ENCODE measurements around the gene C2CD4D. TPM values are rescaled to one million over a fixed set of nuclear protein-coding genes. Genes with fewer than 3 reads are reported as not detected.
"Not testable (repeated sequence)": the region's sequence is repeated elsewhere in the genome, so short reads cannot be mapped to it uniquely, and the experiment has no call there.

C2CD4D gene
- total and polyA plus RNA-seq, 2 of the 13 experiments (the other 11 are each of a cell fraction or from before 2014, with no cell fraction given), result not detected

DNA sequence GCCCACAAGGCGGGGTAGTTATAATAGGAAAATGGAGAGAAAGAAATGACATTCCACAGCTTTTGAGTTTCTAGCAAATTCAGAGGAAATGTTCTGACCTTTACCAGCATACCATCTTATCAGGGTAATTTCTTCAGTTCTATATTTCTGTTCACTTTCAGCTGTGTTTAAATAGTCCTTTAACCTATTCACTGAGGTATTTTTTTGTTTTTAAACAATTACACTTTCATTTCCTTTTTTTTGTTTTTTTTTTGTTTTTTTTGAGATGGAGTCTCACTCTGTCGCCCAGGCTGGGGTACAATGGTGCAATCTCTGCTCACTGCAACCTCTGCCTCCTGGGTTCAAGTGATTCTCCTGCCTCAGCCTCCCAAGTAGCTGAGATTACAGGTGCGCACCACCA is 44.8 kb upstream of the C2CD4D start:
- H3K9ac ChIP-seq (ENCODE audit: insufficient read depth, low read depth, low read length); in situ Hi-C loops (cut with HindIII; ENCODE audit: extremely low pct_ligation_motif_present, low pct_unique_long_range_greater_than_20kb); H3K4me3 ChIP-seq (replicated peaks in 1 of 3; ENCODE audit: insufficient read depth in 1 of 3, low read depth in 2 of 3, low read length in 3 of 3); H3K36me3 ChIP-seq (replicated peaks in 1 of 2; ENCODE audit: control insufficient read depth in 1 of 2, insufficient read depth in 2 of 2, low read length in 2 of 2); ATAC-seq; H3K27ac ChIP-seq (ENCODE audit: extremely low read length, insufficient read depth, low read length); FAIRE-seq; H4K20me1 ChIP-seq (ENCODE audit: insufficient read depth, low read length); DNase-seq (ENCODE audit: low spot score); H3K4me2 ChIP-seq (ENCODE audit: low read depth, low read length); CTCF ChIA-PET (ENCODE audit: low intra/inter-chr PET ratio, low total read pairs); H3K4me1 ChIP-seq (ENCODE audit: insufficient read depth, low read length); H2AFZ ChIP-seq (ENCODE audit: low read length); intact Hi-C loops (cut with micrococcal nuclease; ENCODE audit: unreplicated experiment); H3K27me3 ChIP-seq (ENCODE audit: control insufficient read depth in 1 of 2, insufficient read depth in 2 of 2, low read length in 2 of 2); H3K79me2 ChIP-seq (ENCODE audit: insufficient read depth, low read length); BruUV-seq (replicated peaks); H3K9me3 ChIP-seq (ENCODE audit: low read length): not testable (repeated sequence)
- WGBS (ENCODE audit: low lambda C conversion rate), result 97% methylated on average over 3 of the region's 3 CpGs
- POLR2A ChIA-PET, result interaction anchor here (0.7 kb wide), 1 partner anchor 25 kb away, joined by 3 read pairs; the partner anchor contains the start of gene THEM4

DNA sequence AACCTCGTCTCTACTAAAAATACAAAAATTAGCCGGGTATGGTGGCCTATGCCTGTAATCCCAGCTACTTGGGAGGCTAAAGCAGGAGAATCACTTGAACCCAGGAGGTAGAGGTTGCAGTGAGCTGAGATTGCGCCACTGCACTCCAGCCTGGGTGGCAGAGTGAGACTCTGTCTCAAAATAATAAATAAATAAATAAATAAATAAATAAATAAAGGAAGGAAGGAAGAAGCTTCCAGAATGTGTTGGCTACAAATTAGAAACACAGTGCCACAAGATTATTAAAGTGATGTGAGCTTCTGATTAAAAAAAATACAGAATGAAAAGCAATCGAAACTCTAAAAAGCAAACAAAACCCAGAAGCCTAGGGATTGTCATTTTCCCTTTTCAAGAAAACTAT is 44.3 kb upstream of the C2CD4D start:
- H3K9ac ChIP-seq (ENCODE audit: insufficient read depth, low read depth, low read length); CTCF ChIA-PET (ENCODE audit: low intra/inter-chr PET ratio, low total read pairs): not testable (repeated sequence)
- POLR2A ChIA-PET, result interaction anchor here (0.7 kb wide), 1 partner anchor 25 kb away, joined by 3 read pairs; the partner anchor contains the start of gene THEM4

DNA sequence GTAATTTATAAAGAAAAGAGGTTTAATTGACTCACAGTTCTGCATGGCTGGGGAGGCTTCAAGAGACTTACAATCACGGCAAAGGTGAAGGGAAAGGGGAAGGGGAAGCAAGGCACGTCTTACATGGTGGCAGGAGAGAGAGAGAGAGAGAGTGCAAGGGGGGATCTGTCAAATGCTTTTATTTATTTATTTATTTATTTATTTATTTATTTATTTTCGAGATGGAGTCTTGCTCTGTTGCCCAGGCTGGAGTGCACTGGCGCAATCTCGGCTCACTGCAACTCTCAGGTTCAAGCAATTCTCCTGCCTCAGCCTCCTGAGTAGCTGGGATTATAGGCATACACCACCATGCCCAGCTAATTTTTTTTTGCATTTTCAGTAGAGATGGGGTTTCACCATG is 43.3 kb upstream of the C2CD4D start:
- H3K9me3 ChIP-seq (ENCODE audit: low read length); H3K27me3 ChIP-seq (ENCODE audit: control insufficient read depth in 1 of 2, insufficient read depth in 2 of 2, low read length in 2 of 2); BruUV-seq (replicated peaks); H3K9ac ChIP-seq (ENCODE audit: insufficient read depth, low read depth, low read length); H4K20me1 ChIP-seq (ENCODE audit: insufficient read depth, low read length); H3K4me2 ChIP-seq (ENCODE audit: low read depth, low read length); CTCF ChIA-PET (ENCODE audit: low intra/inter-chr PET ratio, low total read pairs); intact Hi-C loops (cut with micrococcal nuclease; ENCODE audit: unreplicated experiment); H3K79me2 ChIP-seq (ENCODE audit: insufficient read depth, low read length); FAIRE-seq; H3K4me1 ChIP-seq (ENCODE audit: insufficient read depth, low read length); H2AFZ ChIP-seq (ENCODE audit: low read length); POLR2A ChIA-PET; ATAC-seq; in situ Hi-C loops (cut with HindIII; ENCODE audit: extremely low pct_ligation_motif_present, low pct_unique_long_range_greater_than_20kb); H3K27ac ChIP-seq (ENCODE audit: extremely low read length, insufficient read depth, low read length); H3K4me3 ChIP-seq (replicated peaks in 1 of 3; ENCODE audit: insufficient read depth in 1 of 3, low read depth in 2 of 3, low read length in 3 of 3); DNase-seq (ENCODE audit: low spot score); H3K36me3 ChIP-seq (replicated peaks in 1 of 2; ENCODE audit: control insufficient read depth in 1 of 2, insufficient read depth in 2 of 2, low read length in 2 of 2): not testable (repeated sequence)
- WGBS (ENCODE audit: low lambda C conversion rate), result 92% methylated on average over 5 of the region's 5 CpGs

More for the DNA sequence above, 44.3 kb upstream of the C2CD4D start:
- H3K79me2 ChIP-seq (ENCODE audit: insufficient read depth, low read length); H3K4me3 ChIP-seq (replicated peaks in 1 of 3; ENCODE audit: insufficient read depth in 1 of 3, low read depth in 2 of 3, low read length in 3 of 3); ATAC-seq; H3K9me3 ChIP-seq (ENCODE audit: low read length); FAIRE-seq; intact Hi-C loops (cut with micrococcal nuclease; ENCODE audit: unreplicated experiment); H3K27ac ChIP-seq (ENCODE audit: extremely low read length, insufficient read depth, low read length); H4K20me1 ChIP-seq (ENCODE audit: insufficient read depth, low read length); BruUV-seq (replicated peaks); H2AFZ ChIP-seq (ENCODE audit: low read length); H3K27me3 ChIP-seq (ENCODE audit: control insufficient read depth in 1 of 2, insufficient read depth in 2 of 2, low read length in 2 of 2); in situ Hi-C loops (cut with HindIII; ENCODE audit: extremely low pct_ligation_motif_present, low pct_unique_long_range_greater_than_20kb); H3K4me1 ChIP-seq (ENCODE audit: insufficient read depth, low read length); H3K36me3 ChIP-seq (replicated peaks in 1 of 2; ENCODE audit: control insufficient read depth in 1 of 2, insufficient read depth in 2 of 2, low read length in 2 of 2); H3K4me2 ChIP-seq (ENCODE audit: low read depth, low read length); DNase-seq (ENCODE audit: low spot score): not testable (repeated sequence)
- 93% methylated on average over 4 of the region's 4 CpGs for WGBS (ENCODE audit: low lambda C conversion rate)

Data from HepG2 (cell line).